Prostate gland (tissue), 2 donors: ENCODE results near the gene PAXIP1.

Source experiments
- CTCF ChIP-seq, 4 experiments: fragments of 200-600 bp in 2 of 4; fragments of 450-650 bp in 2 of 4; sonication (generic) in 2 of 4; IDR thresholded peaks; 1 replicate in 3 of 4; 2 replicates in 1 of 4; pipeline ENCODE4 v1.5.1; 2016 to 2019; ENCODE audit warnings: antibody characterized with exemption in 4 of 4, mild to moderate bottlenecking in 2 of 4, moderate library complexity in 2 of 4
- POLR2A ChIP-seq: fragments of 450-650 bp; IDR thresholded peaks from one replicate; pipeline ENCODE4 v1.6.1; 2016; ENCODE audit warnings: antibody characterized with exemption, mild to moderate bottlenecking
- POLR2AphosphoS5 ChIP-seq: sonication (generic); formaldehyde crosslinking; IDR thresholded peaks from one replicate; pipeline ENCODE4 v1.6.1; 2017; ENCODE audit warnings: antibody characterized with exemption

DNA sequence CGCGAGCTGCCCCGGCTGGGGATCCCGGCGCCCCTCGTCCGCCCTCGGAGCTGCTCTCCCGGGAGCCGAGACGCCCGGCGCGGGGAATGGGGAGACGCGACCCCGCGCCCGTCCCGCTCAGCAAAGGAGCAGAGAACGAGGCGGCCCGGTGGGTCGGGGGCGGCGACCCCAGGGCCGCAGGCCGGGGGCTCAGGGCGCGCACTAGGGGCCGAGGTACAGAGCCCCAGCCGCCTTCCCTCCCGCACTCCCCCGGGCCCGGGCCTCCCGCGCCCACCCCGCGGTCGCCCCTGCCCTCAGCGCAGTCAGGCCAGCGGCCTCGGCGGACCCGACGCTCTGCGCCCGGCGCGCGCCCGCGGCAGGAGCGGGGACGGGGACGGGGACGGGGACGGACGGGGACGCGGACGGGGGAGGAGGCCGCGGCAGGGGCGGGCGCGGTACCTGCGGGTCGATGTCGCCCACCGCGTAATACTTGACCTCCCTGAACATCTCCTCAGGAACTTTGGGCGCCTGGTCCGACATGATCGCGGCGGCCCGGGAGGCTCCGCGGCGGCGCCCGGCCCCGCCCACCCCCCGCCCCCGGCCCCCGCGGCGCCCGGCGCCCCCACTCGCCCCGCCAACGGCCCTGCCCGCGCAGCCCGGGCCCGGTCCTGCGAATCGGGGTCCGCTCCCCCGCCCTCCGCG lies 373 bp downstream of the PAXIP1 start:
- TF ChIP-seq CTCF (IDR thresholded peaks at IDR 0.05) (no peak), POLR2A (no peak), POLR2AphosphoS5 (no peak)
